A549 (cell line): ENCODE measurements around the gene DAB2IP. TPM values are rescaled to one million over a fixed set of nuclear protein-coding genes. Genes with fewer than 3 reads are reported as not detected.

ENCODE experiments used
- ATAC-seq, 2 experiments: fragments of 200-7000 bp in 1 of 2; fragments of >200 bp in 1 of 2; cut with Nextera tagmentation in 1 of 2; cut with Tn5 transposase in 1 of 2; 3 replicates each; pipeline versions ENCODE4 v1.8.0 to v1.9.1; 2018 to 2020; ENCODE audit warnings: mild to moderate bottlenecking in 1 of 2, moderate library complexity in 1 of 2
- CTCF ChIA-PET: fragments of 300-600 bp; sonication (Branson Sonifier 250); formaldehyde crosslinking; extraction: SDS; loops from one replicate; lab custom pipeline; 2021; ENCODE audit warnings: antibody characterized with exemption, inconsistent platforms; lab: Yijun Ruan, JAX
- POLR2A ChIA-PET: fragments of 350-600 bp; formaldehyde crosslinking; extraction: SDS; loops from one replicate; lab custom pipeline; 2021; ENCODE audit warnings: antibody characterized with exemption, inconsistent platforms; lab: Yijun Ruan, JAX
- DNase-seq, 2 experiments: peaks; one replicate each; pipeline versions ENCODE4 v3.0.0 to v3.0.0-alpha.2; 2011 to 2016; ENCODE audit warnings: low read depth in 1 of 2, low spot score in 1 of 2
- FAIRE-seq: peaks from 2 replicates; lab custom pipeline; 2011; peaks lifted over from hg19 to GRCh38; lab: Jason Lieb, UNC
- H3K27ac ChIP-seq, 2 experiments: fragments of >200 bp; sonication (Bioruptor Twin); formaldehyde crosslinking; 3 replicates each; pipeline ENCODE4 v1.5.1; 2016 to 2017
- H3K4me1 ChIP-seq: fragments of >200 bp; sonication (Bioruptor Twin); formaldehyde crosslinking; 3 replicates; pipeline ENCODE4 v1.6.1; 2016
- H3K4me2 ChIP-seq: fragments of >200 bp; sonication (Bioruptor Twin); formaldehyde crosslinking; 3 replicates; pipeline ENCODE4 v1.6.1; 2016
- H3K4me3 ChIP-seq: fragments of >200 bp; sonication (Bioruptor Twin); formaldehyde crosslinking; 3 replicates; pipeline ENCODE4 v1.5.1; 2016
- H3K9me3 ChIP-seq: fragments of >200 bp; sonication (Bioruptor Twin); formaldehyde crosslinking; 3 replicates; pipeline ENCODE4 v1.6.1; 2016
- BHLHE40 ChIP-seq: IDR thresholded peaks from 2 replicates; pipeline ENCODE4 v1.6.1; 2012; ENCODE audit warnings: low read depth, low read length, inconsistent platforms
- CBX2 ChIP-seq: fragments of 200-600 bp; sonication (generic); IDR thresholded peaks from 2 replicates; pipeline ENCODE4 v1.6.1; 2016; ENCODE audit warnings: low read depth, mild to moderate bottlenecking, borderline replicate concordance
- CHD2 ChIP-seq: fragments of 150-350 bp; IDR thresholded peaks from 2 replicates; pipeline ENCODE4 v1.6.1; 2014; ENCODE audit warnings: low read length; ENCODE audit not compliant: partially characterized antibody
- CHD4 ChIP-seq: fragments of 200-600 bp; sonication (generic); IDR thresholded peaks from 2 replicates; pipeline ENCODE4 v1.6.1; 2016; ENCODE audit warnings: antibody characterized with exemption, mild to moderate bottlenecking, borderline replicate concordance
- CTCF ChIP-seq: fragments of >200 bp; sonication (Bioruptor Twin); formaldehyde crosslinking; IDR thresholded peaks from 3 replicates; pipeline ENCODE4 v1.5.1; 2016
- EHMT2 ChIP-seq: fragments of 200-600 bp; sonication (generic); IDR thresholded peaks from 2 replicates; pipeline ENCODE4 v1.6.1; 2016; ENCODE audit warnings: antibody characterized with exemption, low read depth, mild to moderate bottlenecking, moderate library complexity
- ELK1 ChIP-seq: fragments of 150-350 bp; IDR thresholded peaks from 2 replicates; pipeline ENCODE4 v1.6.1; 2014; ENCODE audit warnings: low read depth, mild to moderate bottlenecking, low read length
- ESRRA ChIP-seq: fragments of 150-350 bp; IDR thresholded peaks from 2 replicates; pipeline ENCODE4 v1.6.1; 2014; ENCODE audit warnings: mild to moderate bottlenecking, low read length, borderline replicate concordance
- FOSB ChIP-seq: fragments of 250-450 bp; sonication (Bioruptor Pico); IDR thresholded peaks from 2 replicates; pipeline ENCODE4 v1.5.0; 2020; ENCODE audit warnings: mild to moderate bottlenecking, moderate library complexity
- FOXS1 ChIP-seq: fragments of 250-450 bp; sonication (Bioruptor Pico); IDR thresholded peaks from 2 replicates; pipeline ENCODE4 v1.5.0; 2020; ENCODE audit warnings: mild to moderate bottlenecking, moderate library complexity
- GATA3 ChIP-seq: IDR thresholded peaks from 2 replicates; pipeline ENCODE4 v1.6.1; 2012; ENCODE audit warnings: borderline replicate concordance
- KDM1A ChIP-seq: fragments of 200-600 bp; sonication (generic); IDR thresholded peaks from 2 replicates; pipeline ENCODE4 v1.6.1; 2016; ENCODE audit warnings: low read depth, mild to moderate bottlenecking
- MAZ ChIP-seq: fragments of 150-350 bp; IDR thresholded peaks from 2 replicates; pipeline ENCODE4 v1.6.1; 2014; ENCODE audit warnings: antibody characterized with exemption, low read depth, low read length, borderline replicate concordance
- MYC ChIP-seq: IDR thresholded peaks from 2 replicates; pipeline ENCODE4 v1.6.1; 2012; ENCODE audit warnings: mild to moderate bottlenecking, inconsistent platforms, low read length, improper control_type of control experiment, borderline replicate concordance
- NFE2L2 ChIP-seq: fragments of 150-350 bp; conservative IDR thresholded peaks from 2 replicates; pipeline ENCODE4 v1.6.1; 2014; ENCODE audit warnings: low read length
- NPAS2 ChIP-seq: fragments of 250-450 bp; sonication (Bioruptor Pico); IDR thresholded peaks from 2 replicates; pipeline ENCODE4 v1.8.0; 2022; ENCODE audit warnings: mild to moderate bottlenecking, moderate library complexity, borderline replicate concordance
- RARB ChIP-seq: fragments of 250-450 bp; sonication (Bioruptor Pico); IDR thresholded peaks from 2 replicates; pipeline ENCODE4 v1.8.0; 2021; ENCODE audit warnings: mild to moderate bottlenecking, moderate library complexity
- RNF2 ChIP-seq: fragments of 200-600 bp; sonication (generic); IDR thresholded peaks from 2 replicates; pipeline ENCODE4 v1.6.1; 2016; ENCODE audit warnings: low read depth, mild to moderate bottlenecking, antibody characterized with exemption, moderate library complexity, borderline replicate concordance
- SREBF2 ChIP-seq: fragments of 450-650 bp; IDR thresholded peaks from 2 replicates; pipeline ENCODE4 v1.6.1; 2014; ENCODE audit warnings: mild to moderate bottlenecking, moderate library complexity
- TFCP2L1 ChIP-seq: fragments of 250-450 bp; sonication (Bioruptor Pico); IDR thresholded peaks from 2 replicates; pipeline ENCODE4 v1.5.0; 2021; ENCODE audit warnings: mild to moderate bottlenecking
- WGBS: methylation state at CpG from one replicate; pipeline ENCODE4 v1.1.6; 2017; ENCODE audit errors: missing lambda C conversion rate; 5-methylcytosine and 5-hydroxymethylcytosine counted together
- polyA plus RNA-seq, 4 experiments: library from polyadenylated mRNA; depleted of rRNA in 3 of 4; stranded (reverse); fragments of >200 nt; fragmentation: RNase III in 1 of 4; extraction: RNeasy Plus Mini Kit Qiagen cat#74134 plus additional on column Dnase treatment in 1 of 4; gene quantifications; 2 replicates in 3 of 4; 3 replicates in 1 of 4; pipeline ENCODE4 v1.2.3, GENCODE V29; 2011 to 2017
- TF ChIP-seq, protein P1 (sequence below): fragments of >200 bp; sonication (Bioruptor Twin); formaldehyde crosslinking; IDR thresholded peaks from 3 replicates; pipeline ENCODE4 v1.6.1; 2016
- TF ChIP-seq, protein P2 (sequence below): IDR thresholded peaks from 2 replicates; pipeline ENCODE4 v1.6.1; 2012; ENCODE audit warnings: low read depth, borderline replicate concordance
- TF ChIP-seq, protein P3 (sequence below): IDR thresholded peaks from 2 replicates; pipeline ENCODE4 v1.6.1; 2012

The DAB2IP gene
- polyA plus RNA-seq, 2 of the 4 experiments (the other 2 are of a cell fraction), result 9.7 to 13.9 TPM

DNA sequence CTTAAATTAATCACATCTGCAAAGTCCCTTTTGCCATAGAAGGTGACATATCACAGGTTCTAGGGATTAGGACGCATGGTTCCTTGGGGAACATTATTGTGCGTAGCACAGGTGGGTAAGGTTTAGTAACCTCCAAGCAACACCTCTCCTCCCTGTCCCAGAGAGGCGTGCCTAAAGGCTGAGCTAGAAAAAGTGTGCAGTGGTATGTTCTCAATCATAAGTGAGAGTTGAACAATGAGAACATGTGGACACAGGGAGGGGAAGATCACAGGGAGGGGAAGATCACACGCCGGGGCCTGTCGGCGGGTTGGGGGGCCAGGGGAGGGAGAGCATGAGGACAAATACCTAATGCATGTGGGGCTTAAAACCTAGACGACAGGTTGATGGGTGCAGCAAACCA, 14.9 kb downstream of the DAB2IP start:
- H3K4me2 ChIP-seq, result no peak overlapping the region
- ATAC-seq (no peak), DNase-seq (no peak), FAIRE-seq (no peak)
- ChIA-PET POLR2A (no interaction called here), CTCF (interaction anchor here (1.0 to 1.7 kb wide), 9 partner anchors 8 to 126 kb away, joined by 3 to 11 read pairs (median 4); no protein-coding TSS in a partner anchor)
- H3K27ac ChIP-seq, result no peak overlapping the region
- TF ChIP-seq, protein P1, sequence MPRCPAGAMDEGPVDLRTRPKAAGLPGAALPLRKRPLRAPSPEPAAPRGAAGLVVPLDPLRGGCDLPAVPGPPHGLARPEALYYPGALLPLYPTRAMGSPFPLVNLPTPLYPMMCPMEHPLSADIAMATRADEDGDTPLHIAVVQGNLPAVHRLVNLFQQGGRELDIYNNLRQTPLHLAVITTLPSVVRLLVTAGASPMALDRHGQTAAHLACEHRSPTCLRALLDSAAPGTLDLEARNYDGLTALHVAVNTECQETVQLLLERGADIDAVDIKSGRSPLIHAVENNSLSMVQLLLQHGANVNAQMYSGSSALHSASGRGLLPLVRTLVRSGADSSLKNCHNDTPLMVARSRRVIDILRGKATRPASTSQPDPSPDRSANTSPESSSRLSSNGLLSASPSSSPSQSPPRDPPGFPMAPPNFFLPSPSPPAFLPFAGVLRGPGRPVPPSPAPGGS, result no peak
- TF ChIP-seq MYC (no peak), FOXS1 (CRISPR knock-in tag) (no peak), GATA3 (no peak), FOSB (CRISPR knock-in tag) (no peak), CTCF (no peak), CBX2 (no peak), NPAS2 (CRISPR knock-in tag) (no peak), KDM1A (no peak), CHD4 (no peak), EHMT2 (no peak), SREBF2 (no peak)
- TF ChIP-seq, protein P2, sequence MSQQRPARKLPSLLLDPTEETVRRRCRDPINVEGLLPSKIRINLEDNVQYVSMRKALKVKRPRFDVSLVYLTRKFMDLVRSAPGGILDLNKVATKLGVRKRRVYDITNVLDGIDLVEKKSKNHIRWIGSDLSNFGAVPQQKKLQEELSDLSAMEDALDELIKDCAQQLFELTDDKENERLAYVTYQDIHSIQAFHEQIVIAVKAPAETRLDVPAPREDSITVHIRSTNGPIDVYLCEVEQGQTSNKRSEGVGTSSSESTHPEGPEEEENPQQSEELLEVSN, result no peak
- H3K9me3 ChIP-seq, result no peaks in the 10 kb centered on the region
- no peak overlapping the region for H3K4me3 ChIP-seq
- WGBS, result 88% methylated on average over 8 of the region's 8 CpGs
- H3K4me1 ChIP-seq, result 0 out of 3 replicates have a peak, but pooled peaks cover 3% of the 10 kb centered on the region

- Histone ChIP-seq H3K27ac (no peak overlapping the region), H3K4me2 (no peak overlapping the region), H3K4me3 (no peak overlapping the region), H3K4me1 (0 out of 3 replicates have a peak, but pooled peaks cover 3% of the 10 kb centered on the region), H3K9me3 (no peaks in the 10 kb centered on the region)
- POLR2A ChIA-PET, result no interaction called here
- no peak for ATAC-seq
- WGBS, result 93% methylated on average over 6 of the region's 6 CpGs
- TF ChIP-seq MYC (no peak), CHD2 (no peak), NFE2L2 (no peak), CTCF (no peak), ESRRA (no peak), BHLHE40 (no peak), TFCP2L1 (no peak), RARB (CRISPR knock-in tag) (no peak), SREBF2 (no peak), ELK1 (no peak), KDM1A (no peak), MAZ (no peak), RNF2 (no peak)
- TF ChIP-seq, protein P3, sequence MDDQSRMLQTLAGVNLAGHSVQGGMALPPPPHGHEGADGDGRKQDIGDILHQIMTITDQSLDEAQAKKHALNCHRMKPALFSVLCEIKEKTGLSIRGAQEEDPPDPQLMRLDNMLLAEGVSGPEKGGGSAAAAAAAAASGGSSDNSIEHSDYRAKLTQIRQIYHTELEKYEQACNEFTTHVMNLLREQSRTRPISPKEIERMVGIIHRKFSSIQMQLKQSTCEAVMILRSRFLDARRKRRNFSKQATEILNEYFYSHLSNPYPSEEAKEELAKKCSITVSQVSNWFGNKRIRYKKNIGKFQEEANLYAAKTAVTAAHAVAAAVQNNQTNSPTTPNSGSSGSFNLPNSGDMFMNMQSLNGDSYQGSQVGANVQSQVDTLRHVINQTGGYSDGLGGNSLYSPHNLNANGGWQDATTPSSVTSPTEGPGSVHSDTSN, result no peak
- FAIRE-seq, result no peak
- CTCF ChIA-PET, result interaction anchor here (0.7 to 1.7 kb wide), 9 partner anchors 9 to 295 kb away, joined by 3 to 11 read pairs (median 4); no protein-coding TSS in a partner anchor
- no peak for DNase-seq
Measured at GRCh38 chr9:121667214-121667613, 15.8 kb downstream of the DAB2IP start.
